CD4-positive, CD25-positive, alpha-beta regulatory T cell (primary cell): ENCODE data around the gene UGGT2. TPM values are rescaled to one million over a fixed set of nuclear protein-coding genes. Genes with fewer than 3 reads are reported as not detected.
"Not testable (repeated sequence)": the region's sequence is repeated elsewhere in the genome, so short reads cannot be mapped to it uniquely, and the experiment has no call there.

Experiments used
- ATAC-seq, 2 donors: fragments of 150-1000 bp; cut with Tn5 transposase; one replicate each; pipeline ENCODE4 v1.10.0; 2021; ENCODE audit warnings: low read depth in 2 of 2, moderate number of reproducible peaks in 2 of 2, moderate library complexity in 1 of 2
- DNase-seq, 3 donors: peaks; one replicate each; pipeline versions ENCODE4 v3.0.0 to v3.0.0-alpha.2; 2012 to 2022; ENCODE audit warnings: mixed read lengths in 1 of 3
- H3K27ac ChIP-seq: one replicate; pipeline ENCODE4 v1.7.0; 2013; ENCODE audit warnings: mild to moderate bottlenecking, low read length; ENCODE audit not compliant: insufficient read depth, poor library complexity, severe bottlenecking
- H3K27me3 ChIP-seq: one replicate; pipeline ENCODE4 v1.7.0; 2013; ENCODE audit warnings: low read length; ENCODE audit not compliant: control insufficient read depth, insufficient read depth
- H3K36me3 ChIP-seq: one replicate; pipeline ENCODE4 v1.7.0; 2013; ENCODE audit warnings: mild to moderate bottlenecking, low read length, moderate library complexity; ENCODE audit not compliant: control insufficient read depth, insufficient read depth
- H3K4me1 ChIP-seq: 2 replicates; pipeline ENCODE4 v1.7.0; 2013; ENCODE audit warnings: mild to moderate bottlenecking, low read length; ENCODE audit not compliant: insufficient read depth, control insufficient read depth, poor library complexity, severe bottlenecking
- H3K4me3 ChIP-seq: one replicate; pipeline ENCODE4 v1.7.0; 2013; ENCODE audit warnings: low read depth, mild to moderate bottlenecking, low read length, moderate library complexity
- H3K9me3 ChIP-seq, 2 experiments: 1 replicate in 1 of 2; 2 replicates in 1 of 2; pipeline ENCODE4 v1.7.0; 2013; ENCODE audit warnings: low read length in 2 of 2, mild to moderate bottlenecking in 1 of 2, moderate library complexity in 1 of 2; ENCODE audit not compliant: control insufficient read depth in 2 of 2
- H3K27ac Mint-ChIP-seq, 3 donors: one replicate each; pipeline ENCODE4 v1.8.0; 2020 to 2022; ENCODE audit warnings: mild to moderate bottlenecking in 3 of 3, mixed read lengths in 3 of 3, moderate library complexity in 2 of 3
- H3K27me3 Mint-ChIP-seq: one replicate; pipeline ENCODE4 v1.8.0; 2022; ENCODE audit warnings: mild to moderate bottlenecking, mixed read lengths
- H3K36me3 Mint-ChIP-seq: one replicate; pipeline ENCODE4 v1.8.0; 2020; ENCODE audit warnings: mixed read lengths
- H3K4me1 Mint-ChIP-seq, 4 donors: one replicate each; pipeline ENCODE4 v1.8.0; 2020 to 2022; ENCODE audit warnings: mixed read lengths in 4 of 4, mild to moderate bottlenecking in 1 of 4
- H3K4me3 Mint-ChIP-seq, 4 donors: one replicate each; pipeline ENCODE4 v1.8.0; 2020 to 2022; ENCODE audit warnings: mild to moderate bottlenecking in 4 of 4, mixed read lengths in 4 of 4, moderate library complexity in 3 of 4
- H3K9me3 Mint-ChIP-seq, 7 donors: one replicate each; pipeline ENCODE4 v1.8.0; 2020 to 2022; ENCODE audit warnings: mixed read lengths in 7 of 7, mild to moderate bottlenecking in 3 of 7, moderate library complexity in 2 of 7
- polyA plus RNA-seq, 4 donors: library from polyadenylated mRNA; unstranded; fragments of 300-500 nt; fragmentation: Illumina TruSeq; gene quantifications; one replicate each; pipeline ENCODE4 v1.2.3, GENCODE V29; 2021
- total RNA-seq: library from RNA; stranded (reverse); gene quantifications from one replicate; pipeline ENCODE4 v1.2.3, GENCODE V29; 2022

Gene UGGT2
- total and polyA plus RNA-seq, 5 donors from 2014 or later: 0.08 to 0.47 TPM; not detected in 3

- H3K27ac ChIP-seq: no peak overlapping the region
- H3K27me3 ChIP-seq: no peaks in the 10 kb centered on the region
- H3K27ac Mint-ChIP-seq: no peak overlapping the region
- peaks cover 1% of the 10 kb centered on the region for H3K27me3 Mint-ChIP-seq
- H3K36me3 Mint-ChIP-seq: no peaks in the 10 kb centered on the region
- H3K9me3 ChIP-seq: no peaks in the 10 kb centered on the region
- no peak overlapping the region for H3K4me3 ChIP-seq
- ATAC-seq (no peak), DNase-seq (no peak)
- no peaks in the 10 kb centered on the region for H3K4me1 Mint-ChIP-seq
- no peaks in the 10 kb centered on the region for H3K36me3 ChIP-seq
- no peaks in the 10 kb centered on the region for H3K4me1 ChIP-seq
- H3K9me3 Mint-ChIP-seq: no peaks in the 10 kb centered on the region
- H3K4me3 Mint-ChIP-seq: no peak overlapping the region
Measured at GRCh38 chr13:95870421-95870820, 182.8 kb downstream of the UGGT2 start.

- H3K4me3 ChIP-seq: no peak overlapping the region
- no peaks in the 10 kb centered on the region for H3K9me3 ChIP-seq
- no peak for ATAC-seq
- peaks cover 2% of the 10 kb centered on the region for H3K27me3 ChIP-seq
- H3K4me1 ChIP-seq: no peaks in the 10 kb centered on the region
- peaks cover 0 to 1% (median 0%) of the 10 kb centered on the region in 7 donors for H3K9me3 Mint-ChIP-seq
- DNase-seq: no peak
- no peak overlapping the region for H3K4me3 Mint-ChIP-seq
- H3K27ac ChIP-seq: no peak overlapping the region
- H3K36me3 ChIP-seq: no peaks in the 10 kb centered on the region
- H3K36me3 Mint-ChIP-seq: no peaks in the 10 kb centered on the region
- H3K4me1 Mint-ChIP-seq: no peaks in the 10 kb centered on the region
- no peak overlapping the region for H3K27ac Mint-ChIP-seq
- peaks cover 11% of the 10 kb centered on the region for H3K27me3 Mint-ChIP-seq
Measured at GRCh38 chr13:95865080-95865615, 188.1 kb downstream of the UGGT2 start.

GRCh38 chr13:95862408-95862807 lies 190.8 kb downstream of the UGGT2 start:
- no peak overlapping the region for H3K4me3 ChIP-seq
- H3K4me1 ChIP-seq: no peaks in the 10 kb centered on the region
- no peaks in the 10 kb centered on the region for H3K4me1 Mint-ChIP-seq
- peaks cover 17% of the 10 kb centered on the region for H3K27me3 Mint-ChIP-seq
- H3K36me3 Mint-ChIP-seq: no peaks in the 10 kb centered on the region
- ATAC-seq (no peak), DNase-seq (no peak)
- peak overlapping the region in 1 of 3 donors; percentile 43 for H3K27ac Mint-ChIP-seq
- H3K36me3 ChIP-seq: no peaks in the 10 kb centered on the region
- H3K27me3 ChIP-seq: peaks cover 4% of the 10 kb centered on the region
- H3K4me3 Mint-ChIP-seq: no peak overlapping the region
- no peak overlapping the region for H3K27ac ChIP-seq
- H3K9me3 ChIP-seq: no peaks in the 10 kb centered on the region
- peaks cover 0 to 1% (median 0%) of the 10 kb centered on the region in 7 donors for H3K9me3 Mint-ChIP-seq

GRCh38 chr13:95861296-95861695 lies 191.9 kb downstream of the UGGT2 start:
- Mint-ChIP-seq H3K4me1 (no peaks in the 10 kb centered on the region), H3K36me3 (no peaks in the 10 kb centered on the region), H3K27ac (no peak overlapping the region), H3K27me3 (peaks cover 17% of the 10 kb centered on the region), H3K9me3 (peaks cover 0 to 4% (median 0%) of the 10 kb centered on the region in 7 donors), H3K4me3 (no peak overlapping the region)
- Histone ChIP-seq H3K4me3 (no peak overlapping the region), H3K9me3 (no peaks in the 10 kb centered on the region), H3K36me3 (no peaks in the 10 kb centered on the region), H3K4me1 (no peaks in the 10 kb centered on the region), H3K27ac (no peak overlapping the region), H3K27me3 (peaks cover 4% of the 10 kb centered on the region)
- ATAC-seq (no peak), DNase-seq (no peak)

- no peaks in the 10 kb centered on the region for H3K4me1 Mint-ChIP-seq
- H3K4me3 Mint-ChIP-seq: no peak overlapping the region
- Histone ChIP-seq H3K9me3 (no peaks in the 10 kb centered on the region), H3K4me3 (no peak overlapping the region), H3K27ac (no peak overlapping the region), H3K36me3 (no peaks in the 10 kb centered on the region), H3K4me1 (no peaks in the 10 kb centered on the region), H3K27me3 (peaks cover 4% of the 10 kb centered on the region)
- no peaks in the 10 kb centered on the region for H3K36me3 Mint-ChIP-seq
- peaks cover 0 to 4% (median 0%) of the 10 kb centered on the region in 7 donors for H3K9me3 Mint-ChIP-seq
- DNase-seq: no peak
- peaks cover 16% of the 10 kb centered on the region for H3K27me3 Mint-ChIP-seq
- no peak for ATAC-seq
- H3K27ac Mint-ChIP-seq: no peak overlapping the region
Measured at GRCh38 chr13:95858286-95859075, 194.7 kb downstream of the UGGT2 start.

- H3K27ac Mint-ChIP-seq, H3K4me3 Mint-ChIP-seq, H3K9me3 ChIP-seq, H3K27me3 ChIP-seq, H3K4me1 Mint-ChIP-seq, H3K4me1 ChIP-seq, H3K4me3 ChIP-seq, H3K36me3 Mint-ChIP-seq, H3K27ac ChIP-seq, ATAC-seq, H3K27me3 Mint-ChIP-seq, DNase-seq, H3K36me3 ChIP-seq: not testable (repeated sequence)
- peaks cover 0 to 11% (median 4%) of the 10 kb centered on the region in 7 donors for H3K9me3 Mint-ChIP-seq
Measured at GRCh38 chr13:95845656-95846055, 207.5 kb downstream of the UGGT2 start.

- Histone ChIP-seq H3K36me3 (no peaks in the 10 kb centered on the region), H3K27me3 (peaks cover 5% of the 10 kb centered on the region), H3K4me1 (no peaks in the 10 kb centered on the region), H3K9me3 (peaks cover 0 to under 1% of the 10 kb centered on the region in 2 experiments), H3K4me3 (no peak overlapping the region), H3K27ac (no peak overlapping the region)
- ATAC-seq (no peak), DNase-seq (no peak)
- no peaks in the 10 kb centered on the region for H3K4me1 Mint-ChIP-seq
- peaks cover 0 to 7% (median 0%) of the 10 kb centered on the region in 7 donors for H3K9me3 Mint-ChIP-seq
- H3K36me3 Mint-ChIP-seq: no peaks in the 10 kb centered on the region
- H3K4me3 Mint-ChIP-seq: no peak overlapping the region
- no peak overlapping the region for H3K27ac Mint-ChIP-seq
- H3K27me3 Mint-ChIP-seq: peaks cover 4% of the 10 kb centered on the region
Measured at GRCh38 chr13:95842898-95843297, 210.3 kb downstream of the UGGT2 start.

GRCh38 chr13:95841894-95842293 lies 211.3 kb downstream of the UGGT2 start:
- ATAC-seq (no peak), DNase-seq (no peak)
- Mint-ChIP-seq H3K9me3 (peaks cover 0 to 7% (median 1%) of the 10 kb centered on the region in 7 donors), H3K4me3 (no peak overlapping the region), H3K4me1 (no peaks in the 10 kb centered on the region), H3K36me3 (no peaks in the 10 kb centered on the region), H3K27me3 (peaks cover 4% of the 10 kb centered on the region), H3K27ac (no peak overlapping the region)
- no peaks in the 10 kb centered on the region for H3K36me3 ChIP-seq
- no peaks in the 10 kb centered on the region for H3K4me1 ChIP-seq
- no peak overlapping the region for H3K4me3 ChIP-seq
- H3K27ac ChIP-seq: no peak overlapping the region
- H3K27me3 ChIP-seq: peaks cover 5% of the 10 kb centered on the region
- H3K9me3 ChIP-seq: peaks cover 0 to 4% of the 10 kb centered on the region in 2 experiments
